Stimulated activated CD4-positive, alpha-beta T cell treated with anti-CD3 and anti-CD28 coated beads, TNF-alpha, amount 100 ng/mL, for 48 hours (primary cell): Measurements from ENCODE around the gene BLOC1S3.

Experiments
- DNase-seq, 3 donors: peaks; one replicate each; pipeline ENCODE4 v3.0.0-alpha.2; 2020; ENCODE audit warnings: low read depth in 3 of 3

BLOC1S3 gene

GRCh38 chr19:45178262-45179071, at the start of gene BLOC1S3:
Gene BLOC1S3, plus strand, starts transcription at chr19:45178784. Its CDS starts 513 bp downstream, at chr19:45179297.
- DNase-seq, result peak; percentile 99 to 100 (median 99)

DNA sequence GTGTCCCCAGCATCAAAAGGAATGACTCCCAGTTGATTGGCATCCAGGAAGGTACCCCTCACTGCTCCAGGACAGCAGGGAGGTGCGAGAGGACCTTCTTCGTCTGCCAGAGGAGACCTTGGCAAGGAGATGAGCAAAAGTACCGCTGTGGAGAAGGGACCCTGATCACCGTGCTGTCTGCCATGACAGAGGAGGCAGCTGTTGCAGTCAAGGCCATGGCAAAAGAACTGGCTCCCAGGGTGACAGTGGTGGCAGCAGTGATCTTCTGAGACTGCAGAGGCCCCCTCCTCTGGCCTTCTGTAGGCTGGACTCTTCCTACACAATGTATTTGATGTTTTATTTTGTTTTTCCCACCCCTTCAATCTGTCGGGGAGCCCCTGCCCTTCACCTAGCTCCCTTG, 49.8 kb upstream of the BLOC1S3 start:
- DNase-seq, result no peak

- no peak for DNase-seq
These were observed 48.3 kb upstream of the BLOC1S3 start for GRCh38 chr19:45130236-45130635.

DNA sequence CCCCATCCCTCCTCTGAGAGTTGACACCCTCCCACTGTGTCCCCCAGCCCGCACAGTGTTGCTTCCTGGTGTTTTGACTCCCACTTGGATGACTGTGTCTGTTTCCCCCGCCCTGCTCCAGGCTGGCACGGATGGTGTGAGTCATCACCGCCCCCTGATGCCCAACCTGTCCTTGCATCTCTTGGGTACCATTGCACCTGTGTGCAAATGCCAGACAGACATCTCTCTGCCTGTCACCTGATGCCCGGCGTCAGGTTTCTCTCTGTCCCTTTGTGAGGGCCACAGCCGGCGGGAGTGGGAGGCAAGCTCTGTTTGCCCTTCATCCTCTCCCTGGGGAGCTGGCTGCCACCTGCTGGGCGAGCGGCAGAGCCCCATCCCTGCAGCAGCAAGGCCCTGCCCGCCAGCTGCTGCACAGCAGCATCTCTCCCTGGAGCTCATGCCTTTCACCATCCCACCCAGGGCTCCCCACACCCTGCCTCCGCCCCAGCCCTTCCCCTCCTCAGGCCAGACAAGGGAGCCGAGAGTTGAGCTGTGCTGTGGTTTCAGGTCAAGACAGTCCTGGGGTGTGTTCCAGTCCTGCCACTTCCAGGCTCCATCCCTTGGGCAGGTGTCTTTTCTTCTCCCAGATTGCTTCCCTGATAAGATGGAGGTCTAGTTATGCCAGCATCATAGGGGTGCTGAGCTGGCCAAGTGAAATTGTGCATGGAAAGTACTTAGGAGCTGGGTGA, 47.5 kb upstream of the BLOC1S3 start:
- DNase-seq, result no peak

- DNase-seq, result no peak
These were observed 44.9 kb upstream of the BLOC1S3 start for GRCh38 chr19:45133661-45134060.

- no peak for DNase-seq
These were observed 43.3 kb upstream of the BLOC1S3 start for GRCh38 chr19:45135176-45135885.

- DNase-seq, result no peak
These were observed 41.9 kb upstream of the BLOC1S3 start for GRCh38 chr19:45136507-45137178.

GRCh38 chr19:45137179-45137761, 41.3 kb upstream of the BLOC1S3 start:
- no peak for DNase-seq

DNA sequence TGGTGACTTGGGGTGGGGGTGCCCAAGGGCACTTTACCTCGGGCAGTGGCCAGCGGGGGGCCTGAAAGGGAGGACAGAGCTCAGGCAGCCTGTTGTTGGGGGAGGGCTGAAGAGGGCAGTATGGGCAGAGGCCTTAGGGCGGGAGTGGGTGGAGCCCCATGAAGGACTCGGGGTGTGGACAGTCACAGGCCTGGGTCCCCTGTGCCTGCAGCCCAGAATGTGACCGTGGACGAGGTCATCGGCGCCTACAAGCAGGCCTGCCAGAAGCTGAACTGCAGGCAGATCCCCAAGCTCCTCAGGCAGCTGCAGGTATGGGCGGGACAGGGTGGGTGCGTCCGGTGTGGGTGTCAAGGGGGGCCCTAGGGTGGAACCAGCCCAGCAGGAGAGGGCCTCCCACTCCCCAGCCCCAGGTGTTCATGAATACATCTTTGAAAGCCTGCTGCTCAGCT, 40.3 kb upstream of the BLOC1S3 start:
- DNase-seq, result no peak

GRCh38 chr19:45139286-45140143, 39.1 kb upstream of the BLOC1S3 start:
- no peak for DNase-seq

GRCh38 chr19:45140144-45140503, 38.5 kb upstream of the BLOC1S3 start:
- no peak for DNase-seq

DNA sequence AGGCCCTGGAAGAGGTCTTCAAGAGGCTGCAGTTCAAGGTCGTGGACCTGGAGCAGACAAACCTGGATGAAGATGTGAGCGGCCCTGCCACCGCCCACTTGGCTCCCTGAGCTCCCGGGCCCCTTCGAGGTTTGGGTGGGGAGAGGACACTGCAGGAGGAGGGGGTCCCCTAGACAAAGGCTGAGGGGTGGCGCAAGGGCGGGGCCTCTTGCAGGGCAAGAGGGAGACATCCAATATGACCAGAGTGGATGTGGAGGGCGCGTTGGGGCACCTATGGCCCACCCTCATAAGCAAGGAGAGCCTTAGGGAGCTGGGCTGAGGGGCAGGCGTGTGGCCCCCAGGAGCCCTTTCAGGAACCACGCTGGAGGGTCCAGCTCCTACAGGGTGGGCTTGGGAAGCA, 38.1 kb upstream of the BLOC1S3 start:
- DNase-seq, result no peak

DNA sequence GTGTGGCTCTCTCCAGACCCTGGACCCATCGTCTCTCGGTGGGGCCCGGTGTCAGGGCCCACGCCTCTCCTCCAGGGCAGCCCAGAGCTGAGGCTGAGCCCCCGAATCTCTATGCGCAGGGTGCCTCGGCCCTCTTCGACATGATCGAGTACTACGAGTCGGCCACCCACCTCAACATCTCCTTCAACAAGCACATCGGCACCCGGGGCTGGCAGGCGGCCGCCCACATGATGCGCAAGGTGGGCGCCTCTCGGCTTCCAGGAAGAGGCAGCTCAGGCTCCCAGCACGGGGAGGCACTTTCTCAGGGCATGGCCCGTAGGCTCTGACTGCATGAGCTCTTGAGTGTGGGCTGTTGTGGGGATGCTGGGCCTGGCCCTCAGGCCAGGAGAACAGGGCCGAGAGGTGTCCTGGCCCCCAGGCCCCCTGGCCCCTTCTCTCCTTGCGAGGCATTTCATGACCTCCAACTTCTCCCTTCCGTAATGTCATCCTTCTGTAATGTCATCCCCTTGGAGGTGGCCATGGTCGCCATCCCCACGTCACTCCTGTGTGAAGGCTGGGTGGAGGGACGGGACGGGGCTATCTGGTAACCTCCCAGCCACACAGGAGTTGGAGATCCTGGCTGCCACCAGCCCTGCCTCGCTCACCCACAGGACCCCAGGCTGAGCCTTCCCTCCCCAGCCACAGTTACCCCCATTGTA, 37.2 kb upstream of the BLOC1S3 start:
- no peak for DNase-seq

- DNase-seq, result no peak
These were observed 36.4 kb upstream of the BLOC1S3 start for GRCh38 chr19:45142016-45142725.

DNA sequence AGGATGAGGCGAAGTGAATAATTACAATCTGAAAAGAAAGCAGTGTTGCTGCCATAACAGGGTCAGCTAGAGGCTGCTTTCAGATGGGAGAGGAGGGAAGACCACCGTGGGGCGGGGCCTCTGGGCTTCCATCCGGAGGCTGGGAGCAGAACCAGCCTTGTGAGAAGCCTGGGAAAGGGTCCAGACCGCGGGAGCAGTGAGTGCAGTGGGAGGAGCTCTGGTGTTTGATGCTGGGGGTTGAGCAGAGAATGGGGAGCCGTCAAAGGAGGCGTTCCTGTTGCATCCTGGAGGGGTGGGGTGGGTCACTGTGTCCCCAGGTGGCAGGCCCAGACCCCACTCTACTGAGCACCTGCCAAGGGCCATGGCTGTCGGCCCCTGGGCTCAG, 35.9 kb upstream of the BLOC1S3 start:
- no peak for DNase-seq

- DNase-seq, result no peak
These were observed 33.9 kb upstream of the BLOC1S3 start for GRCh38 chr19:45144431-45145269.

DNA sequence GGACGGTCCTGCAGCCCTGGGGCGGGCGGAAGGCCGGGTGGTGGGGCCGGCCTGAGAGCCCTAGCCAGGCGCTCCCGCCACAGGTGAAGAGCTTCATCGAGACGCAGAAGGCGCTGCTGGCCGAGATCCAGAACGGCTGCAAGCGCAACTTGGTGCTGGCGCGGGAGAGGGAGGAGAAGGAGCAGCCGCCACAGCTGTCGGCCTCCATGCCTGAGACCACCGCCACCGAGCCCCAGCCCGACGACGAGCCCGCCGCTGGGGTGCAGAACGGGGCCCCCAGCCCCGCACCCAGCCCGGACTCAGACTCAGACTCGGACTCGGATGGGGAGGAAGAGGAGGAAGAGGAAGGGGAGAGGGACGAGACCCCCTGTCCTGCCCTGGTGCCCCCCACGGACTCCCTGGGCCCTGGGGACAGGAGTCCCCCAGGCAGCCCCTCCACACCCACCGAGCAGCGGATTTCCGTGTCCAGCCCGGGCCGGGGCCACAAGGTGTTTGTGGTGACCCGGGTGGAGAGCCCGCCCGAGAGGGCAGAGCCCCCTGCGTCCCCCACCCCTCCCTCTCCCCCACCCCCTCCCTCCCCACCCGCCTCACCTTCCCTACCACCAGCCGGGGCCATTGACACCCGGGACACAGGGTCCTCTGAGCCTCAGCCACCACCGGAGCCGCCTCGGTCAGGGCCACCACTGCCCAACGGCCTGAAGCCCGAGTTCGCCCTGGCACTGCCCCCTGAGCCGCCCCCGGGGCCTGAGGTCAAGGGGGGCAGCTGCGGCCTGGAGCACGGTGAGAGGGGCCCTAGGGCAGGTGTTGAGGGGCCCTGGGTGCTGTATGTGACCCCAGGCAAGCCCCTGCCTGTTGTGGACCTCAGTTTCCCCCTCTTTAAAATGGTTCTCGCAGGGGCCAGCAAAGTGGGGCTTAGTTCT, 33.1 kb upstream of the BLOC1S3 start:
- no peak for DNase-seq
